ENCODE results near the gene CALML4.
"Not testable (repeated sequence)": the region's sequence is repeated elsewhere in the genome, so short reads cannot be mapped to it uniquely, and the experiment has no call there.

The CALML4 gene

GRCh38 chr15:68224546-68225250 is 19.6 kb upstream of the CALML4 start:
- no peak for DNase-seq

- no peak for DNase-seq
These were observed 19.0 kb upstream of the CALML4 start for GRCh38 chr15:68224108-68224507.

DNA sequence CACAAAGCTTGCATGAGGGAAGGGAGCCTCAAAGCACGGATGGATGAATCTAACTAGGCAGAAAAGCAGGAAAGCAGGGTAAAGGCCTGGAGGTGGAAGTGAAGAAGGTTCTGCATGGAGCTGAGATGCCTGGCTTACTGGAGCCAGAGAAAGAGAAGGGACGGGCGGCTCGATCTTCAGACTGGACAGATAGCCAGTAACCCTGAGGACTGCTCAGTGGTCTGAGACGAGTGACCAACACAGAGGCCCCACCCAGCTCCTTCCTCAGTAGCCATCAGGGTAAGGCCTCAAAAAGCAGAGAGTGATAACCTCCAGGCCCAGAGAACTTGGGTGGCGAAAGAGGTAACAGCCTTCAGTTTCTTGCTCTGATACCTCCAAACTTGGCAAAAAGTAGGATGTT is 18.0 kb upstream of the CALML4 start:
- no peak for DNase-seq

DNA sequence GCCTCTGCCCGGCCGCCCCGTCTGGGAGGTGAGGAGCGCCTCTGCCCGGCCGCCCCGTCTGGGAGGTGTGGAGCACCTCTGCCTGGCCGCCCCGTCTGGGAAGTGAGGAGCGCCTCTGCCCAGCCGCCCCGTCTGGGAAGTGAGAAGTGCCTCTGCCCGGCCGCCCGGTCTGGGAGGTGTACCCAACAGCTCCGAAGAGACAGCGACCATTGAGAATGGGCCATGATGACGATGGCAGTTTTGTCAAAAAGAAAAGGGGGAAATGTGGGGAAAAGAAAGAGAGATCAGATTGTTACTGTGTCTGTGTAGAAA is 17.3 kb upstream of the CALML4 start:
- DNase-seq: not testable (repeated sequence)

DNA sequence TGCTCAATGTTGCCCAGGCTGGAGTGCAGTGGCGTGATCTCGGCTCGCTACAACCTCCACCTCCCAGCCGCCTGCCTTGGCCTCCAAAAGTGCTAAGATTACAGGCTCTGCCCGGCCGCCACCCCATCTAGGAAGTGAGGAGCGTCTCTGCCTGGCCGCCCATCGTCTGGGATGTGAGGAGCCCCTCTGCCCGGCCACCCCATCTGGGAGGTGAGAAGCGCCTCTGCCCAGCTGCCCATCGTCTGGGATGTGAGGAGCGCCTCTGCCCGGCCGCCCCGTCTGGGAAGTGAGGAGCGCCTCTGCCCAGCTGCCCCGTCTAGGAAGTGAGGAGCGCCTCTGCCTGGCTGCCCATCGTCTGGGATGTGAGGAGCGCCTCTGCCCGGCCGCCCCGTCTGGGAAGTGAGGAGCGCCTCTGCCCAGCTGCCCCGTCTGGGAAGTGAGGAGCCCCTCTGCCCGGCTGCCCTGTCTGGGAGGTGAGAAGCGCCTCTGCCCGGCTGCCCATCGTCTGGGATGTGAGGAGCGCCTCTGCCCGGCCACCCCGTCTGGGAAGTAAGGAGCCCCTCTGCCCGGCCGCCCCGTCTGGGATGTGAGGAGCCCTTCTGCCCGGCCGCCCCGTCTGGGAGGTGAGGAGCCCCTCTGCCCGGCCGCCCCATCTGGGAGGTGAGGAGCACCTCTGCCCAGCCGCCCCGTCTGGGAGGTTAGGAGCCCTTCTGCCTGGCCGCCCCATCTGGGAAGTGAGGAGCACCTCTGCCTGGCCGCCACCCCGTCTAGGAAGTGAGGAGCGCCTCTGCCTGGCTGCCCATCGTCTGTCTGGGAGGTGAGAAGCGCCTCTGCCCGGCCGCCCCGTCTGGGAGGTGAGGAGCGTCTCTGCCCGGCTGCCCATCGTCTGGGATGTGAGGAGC is 16.6 kb upstream of the CALML4 start:
- DNase-seq: not testable (repeated sequence)

DNA sequence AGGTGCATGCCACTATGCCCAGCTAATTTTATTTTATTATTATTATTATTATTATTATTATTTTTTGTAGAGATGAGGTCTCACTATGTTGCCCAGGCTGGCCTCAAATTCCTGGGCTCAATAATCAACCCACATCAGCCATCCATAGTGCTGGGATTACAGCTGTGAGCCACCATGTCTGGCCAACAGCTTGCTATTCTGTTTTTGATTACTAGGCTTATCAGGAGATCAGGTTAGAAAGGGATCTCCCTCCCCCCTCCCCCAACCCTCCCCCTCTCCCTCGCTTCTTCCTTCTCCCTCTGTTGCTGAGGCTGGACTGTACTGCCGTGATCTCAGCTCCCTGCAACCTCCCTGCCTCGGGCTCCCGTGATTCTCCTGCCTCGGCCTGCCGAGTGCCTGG is 15.8 kb upstream of the CALML4 start:
- DNase-seq: no peak

GRCh38 chr15:68220489-68220888 is 15.4 kb upstream of the CALML4 start:
- DNase-seq: no peak

DNA sequence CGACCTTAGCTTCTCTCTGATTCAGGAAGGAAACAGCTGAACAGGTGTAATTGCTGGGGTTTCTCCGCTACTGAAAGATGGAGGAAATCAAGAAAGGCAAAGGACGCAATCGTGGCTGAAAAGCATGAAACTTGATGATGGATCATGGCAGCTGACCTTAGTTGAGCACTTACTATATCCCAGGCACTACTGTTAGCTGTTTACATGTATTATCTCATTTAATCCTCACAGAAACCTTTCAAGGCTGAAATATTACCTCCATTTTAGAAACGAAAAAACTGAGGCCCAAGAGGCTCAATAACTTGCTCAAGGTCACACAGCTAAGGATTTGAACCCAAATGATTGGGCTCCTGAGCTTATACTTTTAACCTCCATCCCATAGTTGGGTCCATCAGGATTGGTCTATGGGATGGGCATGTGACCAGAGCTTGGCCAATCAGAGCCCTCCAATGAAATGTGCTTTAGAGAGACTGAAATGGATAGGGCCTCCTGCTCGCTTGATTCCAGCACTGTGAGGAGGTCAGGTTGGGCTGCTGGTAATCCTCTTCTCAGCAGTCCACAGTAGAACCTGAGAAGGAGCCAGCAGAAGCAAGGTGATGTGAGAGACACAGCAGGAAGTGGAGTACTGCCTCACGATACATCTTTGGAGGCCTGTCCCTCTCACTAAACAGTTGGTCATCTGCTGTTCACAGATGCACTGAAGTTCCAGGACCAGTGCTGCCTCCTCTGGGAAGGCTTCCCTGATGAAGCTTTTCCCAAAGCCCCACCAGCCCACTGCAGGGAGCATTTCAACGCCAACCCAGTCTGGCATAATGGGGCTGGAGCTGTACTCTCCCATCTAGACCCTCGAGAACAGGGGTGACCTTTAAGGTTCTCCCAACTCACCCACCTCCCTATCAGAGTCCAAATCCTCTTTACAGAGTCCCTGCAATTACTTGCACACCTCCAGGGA is 14.0 kb upstream of the CALML4 start:
- no peak for DNase-seq

DNA sequence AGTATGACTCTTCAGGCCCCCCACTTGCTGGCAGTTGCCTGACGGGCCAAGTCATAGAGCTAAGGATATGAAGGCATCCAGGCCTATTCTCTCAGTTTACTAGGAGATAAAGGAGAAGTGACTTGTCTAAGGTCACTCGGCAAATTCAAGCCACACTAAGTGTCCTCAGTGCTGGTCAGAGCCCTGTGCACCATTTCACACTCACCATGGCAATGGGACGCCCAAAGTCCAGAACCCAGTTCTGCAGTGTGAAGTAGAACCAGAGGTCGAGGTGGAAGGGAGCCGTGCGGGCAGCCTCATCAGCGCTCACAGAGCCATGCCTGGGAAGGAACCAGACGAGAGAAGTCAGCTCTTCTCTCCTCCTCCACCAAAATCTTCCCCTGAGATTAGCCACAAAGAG is 13.2 kb upstream of the CALML4 start:
- DNase-seq: no peak

DNA sequence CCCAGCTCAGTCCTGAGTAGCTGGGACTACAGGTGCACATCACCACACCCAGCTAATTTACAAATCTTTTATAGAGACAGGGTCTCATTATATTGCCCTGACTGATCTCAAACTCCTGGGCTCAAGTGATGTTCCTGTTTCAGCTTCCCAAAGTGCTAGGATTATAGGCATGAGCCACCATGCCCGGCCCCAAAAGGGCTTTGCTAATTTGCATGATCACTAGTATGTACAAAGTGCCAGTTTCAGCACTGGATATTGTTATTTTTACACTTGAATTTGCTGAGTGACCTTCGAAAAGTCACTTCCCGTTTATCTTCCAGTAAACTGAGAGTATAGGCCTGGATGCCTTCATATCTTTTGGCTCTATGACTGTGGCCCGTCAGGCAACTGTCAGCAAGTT is 12.2 kb upstream of the CALML4 start:
- no peak for DNase-seq

DNA sequence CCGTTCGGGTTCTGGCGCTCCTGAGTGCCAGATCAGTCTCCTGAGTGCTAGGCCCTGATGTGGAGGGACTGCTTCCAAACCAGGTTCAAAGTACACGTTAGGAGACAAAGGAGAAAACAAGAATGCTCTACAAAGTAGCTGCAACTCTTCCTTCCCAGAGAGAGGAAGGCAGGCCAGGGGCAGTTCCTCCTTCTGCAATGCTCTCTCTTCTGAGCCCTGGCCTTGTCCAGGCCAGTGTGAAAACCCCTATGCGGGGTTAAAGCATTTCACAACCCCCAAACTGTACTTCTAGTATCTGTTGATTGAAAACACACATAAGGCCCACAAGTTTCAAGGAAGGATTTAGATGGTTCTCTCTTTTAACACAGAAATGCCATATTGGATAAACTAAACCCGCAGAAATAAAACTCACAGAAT is 9.7 kb upstream of the CALML4 start:
- DNase-seq: no peak

GRCh38 chr15:68213991-68214837 is 9.1 kb upstream of the CALML4 start:
- DNase-seq: no peak

DNA sequence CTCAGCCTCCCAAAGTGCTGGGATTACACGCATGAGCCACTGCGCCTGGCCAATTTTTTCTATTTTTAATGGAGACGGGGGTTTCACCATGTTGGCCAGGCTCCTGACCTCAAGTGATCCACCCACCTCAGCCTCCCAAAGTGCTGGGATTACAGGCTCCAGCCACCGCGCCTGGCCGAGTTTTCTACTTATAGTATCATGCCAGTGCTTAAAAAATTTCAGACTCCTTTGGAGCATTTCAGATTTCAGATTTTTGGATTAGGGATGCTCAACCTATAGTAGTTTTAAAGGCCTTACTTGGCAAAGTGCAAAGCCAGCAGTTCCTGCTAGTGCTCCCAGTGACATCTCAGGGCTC is 8.3 kb upstream of the CALML4 start:
- not testable (repeated sequence) for DNase-seq

DNA sequence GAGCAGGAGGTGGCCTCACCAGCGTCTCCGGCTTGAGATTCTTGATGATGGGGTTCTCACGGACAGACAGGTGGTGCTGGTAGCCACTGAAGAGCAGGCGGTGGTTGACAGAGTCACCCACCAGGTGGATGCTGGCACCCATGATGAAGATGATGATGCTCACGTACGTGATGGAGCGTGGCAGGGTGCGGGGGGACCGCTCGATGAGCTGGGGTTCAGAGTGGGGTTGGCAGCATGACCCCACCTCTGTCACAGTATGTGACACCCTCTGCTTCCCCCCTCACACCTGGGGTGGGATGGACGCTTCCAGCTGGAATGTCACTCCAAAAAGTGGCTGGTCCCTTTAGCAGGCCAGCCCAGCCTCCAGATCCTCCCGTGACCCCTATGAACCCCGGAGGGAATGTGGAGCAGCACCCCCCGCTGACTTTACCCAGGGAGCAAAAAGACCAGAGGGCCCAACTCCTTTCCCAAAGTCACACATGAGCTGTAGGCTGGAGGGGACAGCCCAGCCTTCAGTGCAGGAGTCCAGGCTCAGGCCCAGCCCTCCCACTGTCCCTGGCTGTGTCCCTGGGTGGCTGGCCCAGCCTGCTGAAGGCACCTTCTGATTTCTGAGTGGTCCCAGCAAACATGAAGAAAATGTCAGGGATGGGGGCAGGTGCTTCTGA is 6.7 kb upstream of the CALML4 start:
- no peak for DNase-seq

DNA sequence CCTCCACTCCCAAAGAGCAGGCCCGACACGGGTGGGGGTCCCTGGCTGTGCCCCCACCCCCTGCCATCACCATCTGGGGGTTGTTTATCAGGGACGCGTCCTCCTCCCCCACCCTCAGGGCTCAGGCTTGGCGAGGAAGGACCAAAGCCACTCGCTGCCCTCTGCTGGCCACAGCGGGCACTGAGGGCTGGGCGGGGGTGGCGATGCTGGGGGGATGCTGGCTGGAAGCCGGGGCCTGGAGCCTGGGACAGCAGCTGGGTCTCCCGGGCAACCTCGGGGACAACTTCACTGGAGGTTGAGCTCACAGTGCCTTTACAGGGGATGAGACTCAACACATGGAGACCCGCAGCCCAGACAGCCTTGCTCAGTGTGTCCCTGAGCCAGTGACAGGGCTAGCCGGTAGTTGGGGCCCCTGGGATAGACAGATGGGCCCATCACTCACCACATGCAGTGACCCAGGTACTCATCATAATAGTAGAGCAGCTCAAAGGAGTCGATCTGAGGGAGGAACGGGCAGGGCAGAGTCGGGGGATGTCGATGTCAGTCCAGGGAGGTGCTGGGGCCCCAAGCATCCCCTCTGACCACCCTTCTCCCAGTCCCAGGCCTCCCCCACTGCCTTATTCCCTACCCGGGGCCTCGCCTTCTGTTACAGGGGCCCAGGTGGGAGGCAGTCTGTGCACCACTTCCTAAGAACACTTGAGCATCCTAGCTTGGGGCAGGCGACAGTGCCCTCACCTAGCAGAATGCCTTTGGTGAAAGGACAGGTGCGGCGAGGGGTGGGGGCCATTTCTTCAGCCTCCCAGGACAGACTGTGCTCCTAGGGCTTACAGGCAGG is 5.9 kb upstream of the CALML4 start:
- DNase-seq: no peak

GRCh38 chr15:68210409-68210756 is 5.3 kb upstream of the CALML4 start:
- DNase-seq: no peak

DNA sequence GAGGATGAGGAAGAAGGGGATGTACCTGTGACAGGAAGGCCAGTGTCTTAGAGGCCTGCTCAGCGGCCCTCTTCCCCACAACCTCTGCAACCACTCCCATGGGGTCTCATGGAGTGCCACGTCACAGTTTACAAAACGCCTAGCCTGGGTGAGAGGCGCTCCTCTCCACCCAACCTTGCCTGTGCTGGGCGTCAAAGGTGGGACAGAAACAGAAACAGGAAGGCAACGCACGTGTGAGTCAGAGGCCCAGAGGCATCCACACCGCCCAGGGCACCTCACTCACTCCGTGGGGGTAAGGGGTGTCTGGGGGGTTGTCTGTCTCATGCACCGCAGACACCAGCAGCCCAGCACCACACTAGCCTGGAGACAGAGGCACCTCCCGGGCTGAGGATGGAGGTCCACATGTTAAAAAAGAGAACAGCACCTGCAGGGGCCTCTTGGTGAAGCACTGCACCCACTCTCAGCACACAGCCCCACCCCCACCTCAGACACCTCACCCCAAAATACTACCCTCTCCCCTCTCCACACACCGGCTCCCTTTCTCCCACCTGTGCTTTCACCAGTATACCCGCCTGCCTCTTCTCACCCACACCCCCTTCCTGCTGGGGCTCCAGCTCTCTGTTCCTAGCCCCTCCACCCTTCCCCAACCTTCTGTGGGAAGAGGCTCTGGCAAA is 4.7 kb upstream of the CALML4 start:
- DNase-seq: no peak

DNA sequence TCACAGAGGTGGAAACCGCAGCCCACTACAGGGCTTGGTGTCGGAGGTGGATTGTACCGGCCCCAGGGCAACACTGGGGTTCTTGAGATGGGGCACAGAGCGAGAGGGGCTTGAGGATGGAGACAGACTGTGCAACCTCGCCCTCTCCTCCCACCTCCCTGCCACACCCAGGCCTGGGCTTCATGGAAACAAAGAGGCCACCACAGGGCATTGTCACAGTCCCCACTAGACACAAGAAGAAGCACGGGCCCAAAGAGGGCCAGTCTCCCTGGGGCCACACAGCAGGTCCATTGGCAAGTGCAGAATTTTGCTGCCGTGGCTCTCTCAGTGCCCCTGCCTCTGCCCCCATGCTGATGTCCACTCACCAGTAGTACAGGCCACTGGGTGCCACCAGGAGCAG is 4.1 kb upstream of the CALML4 start:
- DNase-seq: no peak

DNA sequence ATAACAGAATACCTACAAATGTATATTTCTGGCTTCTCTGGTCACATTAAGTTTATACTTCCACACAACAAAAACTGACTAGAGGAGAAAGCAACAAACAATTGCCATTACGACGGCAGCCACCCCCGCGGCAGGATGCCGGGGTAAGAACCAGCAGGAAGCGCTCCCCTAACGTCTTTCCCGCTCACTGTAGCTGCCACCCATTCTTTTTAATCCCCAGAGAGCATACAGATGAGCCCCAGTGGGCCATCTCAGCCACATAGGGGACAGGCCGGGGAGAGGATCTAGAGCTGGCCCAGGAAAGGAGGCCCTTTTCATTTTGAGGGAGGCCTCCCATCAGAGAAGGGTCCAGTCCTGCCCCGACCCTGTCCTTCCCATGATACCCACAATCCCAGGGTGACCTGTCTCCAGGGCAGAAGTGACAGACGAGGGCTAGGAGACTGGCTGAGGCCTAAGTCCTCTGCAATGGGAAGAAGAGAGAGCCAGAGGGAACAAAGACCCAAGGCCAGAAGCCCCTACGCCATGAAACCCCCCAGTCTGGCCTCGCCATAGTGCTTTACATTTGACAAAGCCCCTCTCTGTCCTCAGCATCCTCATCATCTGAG is 3.6 kb upstream of the CALML4 start:
- DNase-seq: no peak

GRCh38 chr15:68208136-68208535 is 3.0 kb upstream of the CALML4 start:
- DNase-seq: no peak

All from kidney glomerular epithelial cell (primary cell).